ENCODE measurements around the gene MAP3K20. TPM values are rescaled to one million over a fixed set of nuclear protein-coding genes. Genes with fewer than 3 reads are reported as not detected.

Gene MAP3K20
- total and polyA plus RNA-seq, 2 of the 4 experiments (the other 2 are of a cell fraction): 27.5 to 84.4 TPM

- TF ChIP-seq ELK1 (IDR thresholded peaks at IDR 0.05; ENCODE audit: borderline replicate concordance, low read depth, low read length) (no peak), MAFK (IDR thresholded peaks at IDR 0.05; ENCODE audit: low read depth, low read length) (no peak), MAZ (IDR thresholded peaks at IDR 0.05; ENCODE audit: borderline replicate concordance, low read depth, low read length) (no peak), SMC3 (IDR thresholded peaks at IDR 0.05; ENCODE audit: low read depth, low read length) (no peak)
Observed at GRCh38 chr2:173087214-173087581, 11.6 kb downstream of the MAP3K20 start (continued).
